ENCODE data around the gene CENPB.
A peak's percentile ranks its signal among the peaks of the same experiment; 100 is the strongest.

CENPB gene

DNA sequence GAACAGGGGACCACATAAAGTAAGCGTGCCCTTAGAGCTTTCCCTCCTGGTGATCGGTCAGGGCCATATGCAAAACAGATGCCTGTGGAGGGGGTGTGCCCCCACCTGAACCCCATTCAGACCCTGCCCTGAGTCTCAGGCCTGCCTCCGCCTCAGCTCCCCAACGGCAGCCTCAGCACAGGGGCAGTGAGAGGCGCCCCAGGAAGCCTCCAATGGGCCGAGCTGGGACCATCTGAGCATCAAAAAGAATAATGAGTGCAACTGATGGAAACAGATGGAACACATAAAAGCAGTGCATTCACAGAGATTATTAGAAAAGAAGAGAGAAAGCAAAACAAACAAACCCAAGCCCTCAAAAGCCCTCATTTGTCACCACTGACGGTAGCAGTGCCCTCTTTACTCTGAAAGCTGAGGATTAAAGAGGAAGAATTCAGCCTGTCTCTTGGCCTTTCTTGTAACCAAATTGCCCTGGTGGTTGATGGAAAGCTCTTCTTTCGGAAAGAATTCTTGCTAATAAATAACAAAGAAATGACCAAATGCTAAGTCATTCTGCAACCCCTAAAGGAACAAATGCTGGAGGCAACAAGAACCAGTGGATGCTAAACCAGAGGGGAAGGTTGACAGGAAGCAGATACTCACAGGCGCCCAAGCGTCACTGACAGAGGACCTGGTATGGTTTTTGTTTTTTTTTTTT is 25.7 kb downstream of the CENPB start:
- Histone ChIP-seq H3K27ac (ENCODE audit: insufficient read depth in 1 of 2, low read depth in 1 of 2, low read length in 2 of 2, poor library complexity in 1 of 2, severe bottlenecking in 2 of 2) (peak overlapping the region; percentile 9 to 62), H3K9me3 (ENCODE audit: control extremely low read depth in 1 of 5, control insufficient read depth in 4 of 5, insufficient read depth in 2 of 5, low read depth in 1 of 5, low read length in 4 of 5) (no peaks in the 10 kb centered on the region), H3K4me1 (ENCODE audit: control extremely low read depth in 1 of 4, control insufficient read depth in 4 of 4, insufficient read depth in 4 of 4, low read length in 3 of 4) (peaks cover 0 to 29% (median 22%) of the 10 kb centered on the region in 4 experiments), H3K36me3 (ENCODE audit: control insufficient read depth in 4 of 4, insufficient read depth in 4 of 4, low read length in 3 of 4) (peaks cover 0 to 37% (median 9%) of the 10 kb centered on the region in 4 experiments), H3K27me3 (replicated peaks in 2 of 5; ENCODE audit: control insufficient read depth in 4 of 5, insufficient read depth in 5 of 5, low read length in 4 of 5) (no peaks in the 10 kb centered on the region), H3K4me3 (ENCODE audit: control insufficient read depth in 1 of 7, extremely low read depth in 1 of 7, insufficient read depth in 4 of 7, low read depth in 2 of 7, low read length in 6 of 7) (peak overlapping the region in 3 of 7 experiments; percentile 14 to 36 (median 23))
- WGBS (ENCODE audit: insufficient coverage), result 52% methylated on average over 8 of the region's 10 CpGs
- ChIA-PET POLR2A (no interaction called here), CTCF (interaction anchor here (0.9 to 2.8 kb wide), 7 partner anchors 11 to 58 kb away, joined by 3 to 27 read pairs (median 4); partner anchors contain the start of gene CENPB)
- DNase-seq, result peak; percentile 39 to 83 (median 77)

DNA sequence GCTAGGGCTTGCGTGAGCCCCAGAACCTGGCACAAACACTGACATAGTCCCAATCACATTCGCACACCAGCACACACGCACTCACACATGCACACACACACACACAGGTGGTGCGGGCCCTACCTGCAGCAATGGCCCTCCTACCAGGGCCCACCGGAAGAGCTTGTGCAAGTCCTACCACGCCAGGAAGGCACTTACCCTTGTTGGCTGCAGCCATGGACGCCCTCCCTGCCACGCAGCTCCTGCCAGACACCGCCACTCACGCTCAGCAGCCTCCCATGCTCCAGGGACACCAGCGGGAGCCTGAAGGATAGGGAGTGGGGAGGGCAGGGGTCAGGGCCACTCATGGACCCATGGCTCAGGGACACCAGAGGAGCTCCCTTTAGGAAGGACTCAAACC is 26.7 kb downstream of the CENPB start:
- POLR2A ChIA-PET, result no interaction called here

GRCh38 chr20:3759316-3759823 is 27.2 kb downstream of the CENPB start:
- no peak for DNase-seq
- peaks cover 0 to 23% (median 13%) of the 10 kb centered on the region in 4 experiments for H3K4me1 ChIP-seq (ENCODE audit: control extremely low read depth in 1 of 4, control insufficient read depth in 4 of 4, insufficient read depth in 4 of 4, low read length in 3 of 4)
- H3K9me3 ChIP-seq (ENCODE audit: control extremely low read depth in 1 of 5, control insufficient read depth in 4 of 5, insufficient read depth in 2 of 5, low read depth in 1 of 5, low read length in 4 of 5), result no peaks in the 10 kb centered on the region
- no peaks in the 10 kb centered on the region for H3K27me3 ChIP-seq (replicated peaks in 2 of 5; ENCODE audit: control insufficient read depth in 4 of 5, insufficient read depth in 5 of 5, low read length in 4 of 5)
- H3K4me3 ChIP-seq (ENCODE audit: control insufficient read depth in 1 of 7, extremely low read depth in 1 of 7, insufficient read depth in 4 of 7, low read depth in 2 of 7, low read length in 6 of 7), result no peak overlapping the region
- ChIA-PET CTCF (interaction anchor here (1.3 to 16.4 kb wide), 5 partner anchors 10 to 48 kb away, joined by 3 to 216 read pairs (median 5); partner anchors contain the start of gene ADISSP), POLR2A (no interaction called here)
- 98% methylated on average over 9 of the region's 11 CpGs for WGBS (ENCODE audit: insufficient coverage)
- H3K36me3 ChIP-seq (ENCODE audit: control insufficient read depth in 4 of 4, insufficient read depth in 4 of 4, low read length in 3 of 4), result peaks cover 0 to 48% (median 16%) of the 10 kb centered on the region in 4 experiments
- no peak overlapping the region for H3K27ac ChIP-seq (ENCODE audit: insufficient read depth in 1 of 2, low read depth in 1 of 2, low read length in 2 of 2, poor library complexity in 1 of 2, severe bottlenecking in 2 of 2)

More for the DNA sequence above, 26.7 kb downstream of the CENPB start:
- Histone ChIP-seq H3K4me1 (ENCODE audit: control extremely low read depth in 1 of 4, control insufficient read depth in 4 of 4, insufficient read depth in 4 of 4, low read length in 3 of 4) (peaks cover 0 to 23% (median 15%) of the 10 kb centered on the region in 4 experiments), H3K9me3 (ENCODE audit: control extremely low read depth in 1 of 5, control insufficient read depth in 4 of 5, insufficient read depth in 2 of 5, low read depth in 1 of 5, low read length in 4 of 5) (no peaks in the 10 kb centered on the region), H3K27me3 (replicated peaks in 2 of 5; ENCODE audit: control insufficient read depth in 4 of 5, insufficient read depth in 5 of 5, low read length in 4 of 5) (no peaks in the 10 kb centered on the region), H3K4me3 (ENCODE audit: control insufficient read depth in 1 of 7, extremely low read depth in 1 of 7, insufficient read depth in 4 of 7, low read depth in 2 of 7, low read length in 6 of 7) (no peak overlapping the region), H3K27ac (ENCODE audit: insufficient read depth in 1 of 2, low read depth in 1 of 2, low read length in 2 of 2, poor library complexity in 1 of 2, severe bottlenecking in 2 of 2) (no peak overlapping the region), H3K36me3 (ENCODE audit: control insufficient read depth in 4 of 4, insufficient read depth in 4 of 4, low read length in 3 of 4) (peaks cover 0 to 45% (median 13%) of the 10 kb centered on the region in 4 experiments)
- 92% methylated on average over 5 of the region's 11 CpGs for WGBS (ENCODE audit: insufficient coverage)
- DNase-seq, result no peak
- CTCF ChIA-PET, result interaction anchor here (0.9 to 2.8 kb wide), 6 partner anchors 10 to 59 kb away, joined by 3 to 27 read pairs (median 4); no protein-coding TSS in a partner anchor

DNA sequence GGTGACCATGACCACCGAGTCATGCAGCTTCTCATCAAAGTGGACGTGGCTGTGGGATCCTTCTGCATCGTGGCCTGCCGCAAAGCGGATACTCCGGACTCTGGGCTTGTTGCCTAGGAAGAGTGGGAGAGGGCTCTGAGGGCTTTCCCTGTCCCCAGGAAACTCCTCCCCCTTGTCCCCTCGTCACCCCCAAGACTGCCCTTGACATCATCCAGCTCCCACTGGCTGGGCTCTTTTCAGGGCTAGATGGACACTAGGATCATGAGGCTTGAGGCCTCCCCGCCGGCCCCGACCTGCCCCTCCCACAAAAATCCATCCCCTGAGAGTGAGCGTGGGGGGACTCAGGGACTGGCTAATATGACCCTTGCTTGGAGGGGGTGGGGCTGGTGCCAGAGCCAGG is 28.0 kb downstream of the CENPB start:
- Histone ChIP-seq H3K27ac (ENCODE audit: insufficient read depth in 1 of 2, low read depth in 1 of 2, low read length in 2 of 2, poor library complexity in 1 of 2, severe bottlenecking in 2 of 2) (no peak overlapping the region), H3K4me1 (ENCODE audit: control extremely low read depth in 1 of 4, control insufficient read depth in 4 of 4, insufficient read depth in 4 of 4, low read length in 3 of 4) (peaks cover 0 to 23% (median 9%) of the 10 kb centered on the region in 4 experiments), H3K36me3 (ENCODE audit: control insufficient read depth in 4 of 4, insufficient read depth in 4 of 4, low read length in 3 of 4) (peaks cover 0 to 53% (median 18%) of the 10 kb centered on the region in 4 experiments), H3K9me3 (ENCODE audit: control extremely low read depth in 1 of 5, control insufficient read depth in 4 of 5, insufficient read depth in 2 of 5, low read depth in 1 of 5, low read length in 4 of 5) (no peaks in the 10 kb centered on the region), H3K27me3 (replicated peaks in 2 of 5; ENCODE audit: control insufficient read depth in 4 of 5, insufficient read depth in 5 of 5, low read length in 4 of 5) (no peaks in the 10 kb centered on the region), H3K4me3 (ENCODE audit: control insufficient read depth in 1 of 7, extremely low read depth in 1 of 7, insufficient read depth in 4 of 7, low read depth in 2 of 7, low read length in 6 of 7) (no peak overlapping the region)
- ChIA-PET POLR2A (no interaction called here), CTCF (interaction anchor here (0.6 to 16.4 kb wide), 4 partner anchors 9 to 60 kb away, joined by 3 to 216 read pairs (median 16); partner anchors contain the start of gene ADISSP)
- no peak for DNase-seq
- WGBS (ENCODE audit: insufficient coverage), result 100% methylated on average over 4 of the region's 11 CpGs

DNA sequence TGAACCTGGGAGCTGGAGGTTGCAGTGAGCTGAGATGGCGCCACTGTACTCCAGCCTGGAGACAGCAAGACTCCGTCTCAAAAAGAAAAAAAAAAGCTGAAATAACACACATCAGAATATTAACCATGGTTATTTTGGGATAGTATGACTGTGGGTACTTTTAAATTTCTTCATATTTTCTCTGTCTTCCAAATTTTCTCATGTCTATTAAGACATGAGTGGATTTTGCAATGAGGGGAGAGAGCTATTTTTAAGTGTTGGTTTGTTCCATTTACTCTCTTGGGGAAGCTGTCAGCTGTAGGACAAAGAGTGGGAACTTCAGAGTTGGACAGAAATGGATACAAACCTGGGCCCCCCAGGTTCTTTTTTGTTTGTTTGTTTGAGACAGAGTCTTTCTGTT is 29.3 kb downstream of the CENPB start:
- no peak overlapping the region for H3K4me3 ChIP-seq (ENCODE audit: control insufficient read depth in 1 of 7, extremely low read depth in 1 of 7, insufficient read depth in 4 of 7, low read depth in 2 of 7, low read length in 6 of 7)
- peaks cover 0 to 27% (median 12%) of the 10 kb centered on the region in 4 experiments for H3K4me1 ChIP-seq (ENCODE audit: control extremely low read depth in 1 of 4, control insufficient read depth in 4 of 4, insufficient read depth in 4 of 4, low read length in 3 of 4)
- POLR2A ChIA-PET, result no interaction called here
- CTCF ChIA-PET, result interaction anchor here (0.7 to 16.4 kb wide), 4 partner anchors 9 to 89 kb away, joined by 3 to 216 read pairs (median 6); partner anchors contain the start of gene ADISSP
- H3K27ac ChIP-seq (ENCODE audit: insufficient read depth in 1 of 2, low read depth in 1 of 2, low read length in 2 of 2, poor library complexity in 1 of 2, severe bottlenecking in 2 of 2), result no peak overlapping the region
- no peak for DNase-seq
- H3K36me3 ChIP-seq (ENCODE audit: control insufficient read depth in 4 of 4, insufficient read depth in 4 of 4, low read length in 3 of 4), result peaks cover 0 to 57% (median 18%) of the 10 kb centered on the region in 4 experiments
- no peaks in the 10 kb centered on the region for H3K9me3 ChIP-seq (ENCODE audit: control extremely low read depth in 1 of 5, control insufficient read depth in 4 of 5, insufficient read depth in 2 of 5, low read depth in 1 of 5, low read length in 4 of 5)
- WGBS (ENCODE audit: insufficient coverage), result no CpG with 5 or more reads among the region's 2 CpGs
- no peaks in the 10 kb centered on the region for H3K27me3 ChIP-seq (replicated peaks in 2 of 5; ENCODE audit: control insufficient read depth in 4 of 5, insufficient read depth in 5 of 5, low read length in 4 of 5)

DNA sequence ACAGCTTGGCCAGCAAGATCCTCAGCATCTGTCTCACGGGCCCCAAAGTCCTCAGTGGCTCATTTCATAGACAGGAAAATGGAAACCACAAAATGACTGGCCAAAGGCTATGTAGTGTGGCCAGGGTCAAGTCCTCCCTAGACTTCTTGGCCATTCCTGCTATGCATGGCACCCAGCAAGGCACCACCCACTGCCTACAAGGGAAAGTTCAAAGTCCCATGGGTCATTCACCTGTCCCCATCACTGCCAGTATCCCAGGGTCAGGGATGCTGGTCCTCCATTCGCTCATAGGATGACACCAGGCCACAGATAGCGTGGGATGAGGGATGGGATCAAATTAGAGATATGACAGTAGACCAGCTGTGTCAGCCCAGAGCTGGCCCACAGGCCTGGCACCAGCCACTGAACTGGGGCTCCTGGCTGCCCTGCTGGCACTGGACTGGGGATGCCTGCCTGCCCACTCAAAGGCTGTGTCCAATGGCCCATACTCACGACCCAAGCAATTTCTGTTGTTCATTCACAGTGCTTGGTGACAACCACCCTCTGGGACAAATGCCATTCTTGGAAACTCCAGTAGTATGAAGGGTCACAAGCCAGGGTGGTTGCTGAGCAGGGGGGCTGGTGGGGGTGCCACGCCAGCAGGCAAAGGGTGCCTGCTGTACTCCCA is 30.6 kb downstream of the CENPB start:
- ChIA-PET CTCF (interaction anchor here (1.1 to 16.4 kb wide), 2 partner anchors 9 to 13 kb away, joined by 4 to 216 read pairs; partner anchors contain the start of gene ADISSP), POLR2A (no interaction called here)
- DNase-seq, result no peak
- H3K4me1 ChIP-seq (ENCODE audit: control extremely low read depth in 1 of 4, control insufficient read depth in 4 of 4, insufficient read depth in 4 of 4, low read length in 3 of 4), result peaks cover 0 to 28% (median 12%) of the 10 kb centered on the region in 4 experiments
- H3K36me3 ChIP-seq (ENCODE audit: control insufficient read depth in 4 of 4, insufficient read depth in 4 of 4, low read length in 3 of 4), result peaks cover 0 to 53% (median 21%) of the 10 kb centered on the region in 4 experiments
- H3K27me3 ChIP-seq (replicated peaks in 2 of 5; ENCODE audit: control insufficient read depth in 4 of 5, insufficient read depth in 5 of 5, low read length in 4 of 5), result peaks cover 0 to 2% (median 0%) of the 10 kb centered on the region in 5 experiments
- H3K4me3 ChIP-seq (ENCODE audit: control insufficient read depth in 1 of 7, extremely low read depth in 1 of 7, insufficient read depth in 4 of 7, low read depth in 2 of 7, low read length in 6 of 7), result no peak overlapping the region
- H3K27ac ChIP-seq (ENCODE audit: insufficient read depth in 1 of 2, low read depth in 1 of 2, low read length in 2 of 2, poor library complexity in 1 of 2, severe bottlenecking in 2 of 2), result no peak overlapping the region
- 94% methylated on average over 4 of the region's 5 CpGs for WGBS (ENCODE audit: insufficient coverage)
- H3K9me3 ChIP-seq (ENCODE audit: control extremely low read depth in 1 of 5, control insufficient read depth in 4 of 5, insufficient read depth in 2 of 5, low read depth in 1 of 5, low read length in 4 of 5), result no peaks in the 10 kb centered on the region

Data from common myeloid progenitor, CD34-positive (primary cell).